Right lobe of liver (tissue), 4 donors: ENCODE measurements around the gene IQCN.

Experiments used
- POLR2A ChIP-seq: fragments of 450-650 bp; IDR thresholded peaks from one replicate; pipeline ENCODE4 v1.6.1; 2017; ENCODE audit warnings: antibody characterized with exemption, mild to moderate bottlenecking
- TF ChIP-seq, protein P1 (sequence below), 4 donors: fragments of 200-600 bp in 3 of 4; fragments of 450-650 bp in 1 of 4; IDR thresholded peaks; one replicate each; pipeline versions ENCODE4 v1.5.1 to v1.8.0; 2016 to 2022; ENCODE audit warnings: antibody characterized with exemption in 4 of 4, mild to moderate bottlenecking in 2 of 4
- donor health status: DM: no; HTN: no; CAD: no.
- donor health status: DM: no; HTN: no; CAD: no.
- donor health status: DM: no; HTN: yes; CAD: no.

- TF ChIP-seq, protein P1, sequence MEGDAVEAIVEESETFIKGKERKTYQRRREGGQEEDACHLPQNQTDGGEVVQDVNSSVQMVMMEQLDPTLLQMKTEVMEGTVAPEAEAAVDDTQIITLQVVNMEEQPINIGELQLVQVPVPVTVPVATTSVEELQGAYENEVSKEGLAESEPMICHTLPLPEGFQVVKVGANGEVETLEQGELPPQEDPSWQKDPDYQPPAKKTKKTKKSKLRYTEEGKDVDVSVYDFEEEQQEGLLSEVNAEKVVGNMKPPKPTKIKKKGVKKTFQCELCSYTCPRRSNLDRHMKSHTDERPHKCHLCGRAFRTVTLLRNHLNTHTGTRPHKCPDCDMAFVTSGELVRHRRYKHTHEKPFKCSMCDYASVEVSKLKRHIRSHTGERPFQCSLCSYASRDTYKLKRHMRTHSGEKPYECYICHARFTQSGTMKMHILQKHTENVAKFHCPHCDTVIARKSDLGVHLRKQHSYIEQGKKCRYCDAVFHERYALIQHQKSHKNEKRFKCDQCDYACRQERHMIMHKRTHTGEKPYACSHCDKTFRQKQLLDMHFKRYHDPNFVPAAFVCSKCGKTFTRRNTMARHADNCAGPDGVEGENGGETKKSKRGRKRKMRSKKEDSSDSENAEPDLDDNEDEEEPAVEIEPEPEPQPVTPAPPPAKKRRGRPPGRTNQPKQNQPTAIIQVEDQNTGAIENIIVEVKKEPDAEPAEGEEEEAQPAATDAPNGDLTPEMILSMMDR (IDR thresholded peaks at IDR 0.05) = no peak
- TF ChIP-seq POLR2A = no peak
Observed at GRCh38 chr19:18292462-18292809, 18.2 kb upstream of the IQCN start.
